Lung (tissue), 12 donors: ENCODE results near the gene ADAMTS6. TPM values are rescaled to one million over a fixed set of nuclear protein-coding genes. Genes with fewer than 3 reads are reported as not detected.

ENCODE experiments used
- ATAC-seq: fragments of 200-7000 bp; cut with Tn5 transposase; one replicate; pipeline ENCODE4 v1.9.1; 2020; ENCODE audit warnings: moderate number of reproducible peaks; ENCODE audit not compliant: insufficient read depth, low FRiP score
- DNase-seq, 3 donors: peaks; one replicate each; pipeline ENCODE4 v3.0.0-alpha.2; 2013 to 2017
- H3K27ac ChIP-seq, 2 donors: one replicate each; pipeline ENCODE4 v1.5.1; 2013; ENCODE audit warnings: mild to moderate bottlenecking in 2 of 2, moderate library complexity in 2 of 2, control low read depth in 1 of 2, inconsistent platforms in 1 of 2, low read depth in 1 of 2, low read length in 1 of 2
- H3K27me3 ChIP-seq, 3 donors: one replicate each; pipeline ENCODE4 v1.5.1; 2013; ENCODE audit warnings: low read length in 2 of 3; ENCODE audit not compliant: control insufficient read depth in 3 of 3, insufficient read depth in 3 of 3
- H3K36me3 ChIP-seq, 4 donors: one replicate each; pipeline ENCODE4 v1.5.1; 2013; ENCODE audit warnings: low read length in 4 of 4, mild to moderate bottlenecking in 1 of 4, moderate library complexity in 1 of 4; ENCODE audit not compliant: control insufficient read depth in 4 of 4, insufficient read depth in 4 of 4
- H3K4me1 ChIP-seq, 5 donors: one replicate each; pipeline ENCODE4 v1.5.1; 2013; ENCODE audit warnings: low read length in 5 of 5, mild to moderate bottlenecking in 2 of 5, moderate library complexity in 1 of 5; ENCODE audit not compliant: control insufficient read depth in 5 of 5, insufficient read depth in 5 of 5
- H3K4me3 ChIP-seq: one replicate; pipeline ENCODE4 v1.5.1; 2013; ENCODE audit warnings: mild to moderate bottlenecking, control low read depth, moderate library complexity
- H3K9ac ChIP-seq, 2 donors: one replicate each; pipeline ENCODE4 v1.5.1; 2013; ENCODE audit warnings: low read length in 2 of 2, control low read depth in 1 of 2; ENCODE audit not compliant: insufficient read depth in 1 of 2
- H3K9me3 ChIP-seq, 4 donors: one replicate each; pipeline ENCODE4 v1.5.1; 2013; ENCODE audit warnings: low read length in 3 of 4, mild to moderate bottlenecking in 1 of 4, moderate library complexity in 1 of 4; ENCODE audit not compliant: control insufficient read depth in 4 of 4, insufficient read depth in 3 of 4
- WGBS, 2 donors: extraction: QIAGEN DNeasy Blood & Tissue Kit; methylation state at CpG; one replicate each; pipeline ENCODE4 v1.1.7; 2013; 5-methylcytosine and 5-hydroxymethylcytosine counted together
- polyA plus RNA-seq, 2 donors: library from polyadenylated mRNA; stranded (reverse); fragments of 200-250 nt; gene quantifications; one replicate each; pipeline ENCODE4 v1.2.1, GENCODE V29; 2013
- total RNA-seq, 2 donors: library from RNA; depleted of rRNA in 1 of 2; stranded (reverse); fragments of >200 nt in 1 of 2; gene quantifications; one replicate each; pipeline ENCODE4 v1.2.1, GENCODE V29; 2014 to 2021
- TF ChIP-seq, protein P1 (sequence below): IDR thresholded peaks from 2 replicates; pipeline ENCODE4 v1.5.1; 2012; ENCODE audit warnings: mild to moderate bottlenecking; ENCODE audit errors: control extremely low read depth, extremely low read depth
- donor health status: control.
- donor health status: control.
- donor health status: Bipolar disorder and iron deficiency.
- donor health status: healthy.
- donor health status: DM: yes; HTN: yes; CAD: no.

Gene ADAMTS6
- total and polyA plus RNA-seq, 4 donors: 0.19 to 16.8 (median 3.3) TPM

DNA sequence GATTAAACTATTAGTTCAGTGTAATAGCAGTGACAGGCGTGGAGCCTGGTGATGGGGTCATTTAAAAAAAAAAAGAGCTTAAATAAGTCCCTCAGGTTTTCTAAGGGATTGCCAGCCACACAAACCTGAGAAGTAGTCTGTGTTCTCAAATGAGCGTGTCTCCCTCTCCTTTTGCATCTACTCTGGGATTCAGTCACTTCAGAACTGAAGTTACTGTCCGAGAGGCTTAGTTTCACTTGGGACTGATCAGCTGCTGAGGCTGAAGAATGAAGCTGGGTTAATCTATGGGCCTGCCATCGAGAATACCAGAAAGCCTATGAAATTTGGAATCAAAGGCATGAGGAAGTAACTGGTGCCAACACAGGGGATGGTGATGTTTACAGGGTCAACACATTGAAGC is 310.1 kb downstream of the ADAMTS6 start:
- Histone ChIP-seq H3K27me3 (no peaks in the 10 kb centered on the region), H3K9ac (no peak overlapping the region), H3K4me1 (no peaks in the 10 kb centered on the region), H3K27ac (no peak overlapping the region), H3K9me3 (no peaks in the 10 kb centered on the region), H3K36me3 (no peaks in the 10 kb centered on the region), H3K4me3 (no peak overlapping the region)
- no peak for ATAC-seq
- TF ChIP-seq, protein P1, sequence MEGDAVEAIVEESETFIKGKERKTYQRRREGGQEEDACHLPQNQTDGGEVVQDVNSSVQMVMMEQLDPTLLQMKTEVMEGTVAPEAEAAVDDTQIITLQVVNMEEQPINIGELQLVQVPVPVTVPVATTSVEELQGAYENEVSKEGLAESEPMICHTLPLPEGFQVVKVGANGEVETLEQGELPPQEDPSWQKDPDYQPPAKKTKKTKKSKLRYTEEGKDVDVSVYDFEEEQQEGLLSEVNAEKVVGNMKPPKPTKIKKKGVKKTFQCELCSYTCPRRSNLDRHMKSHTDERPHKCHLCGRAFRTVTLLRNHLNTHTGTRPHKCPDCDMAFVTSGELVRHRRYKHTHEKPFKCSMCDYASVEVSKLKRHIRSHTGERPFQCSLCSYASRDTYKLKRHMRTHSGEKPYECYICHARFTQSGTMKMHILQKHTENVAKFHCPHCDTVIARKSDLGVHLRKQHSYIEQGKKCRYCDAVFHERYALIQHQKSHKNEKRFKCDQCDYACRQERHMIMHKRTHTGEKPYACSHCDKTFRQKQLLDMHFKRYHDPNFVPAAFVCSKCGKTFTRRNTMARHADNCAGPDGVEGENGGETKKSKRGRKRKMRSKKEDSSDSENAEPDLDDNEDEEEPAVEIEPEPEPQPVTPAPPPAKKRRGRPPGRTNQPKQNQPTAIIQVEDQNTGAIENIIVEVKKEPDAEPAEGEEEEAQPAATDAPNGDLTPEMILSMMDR: no peak
- 67 to 86% methylated on average over 4 of the region's 4 CpGs for WGBS, 2 donors
- DNase-seq: no peak

DNA sequence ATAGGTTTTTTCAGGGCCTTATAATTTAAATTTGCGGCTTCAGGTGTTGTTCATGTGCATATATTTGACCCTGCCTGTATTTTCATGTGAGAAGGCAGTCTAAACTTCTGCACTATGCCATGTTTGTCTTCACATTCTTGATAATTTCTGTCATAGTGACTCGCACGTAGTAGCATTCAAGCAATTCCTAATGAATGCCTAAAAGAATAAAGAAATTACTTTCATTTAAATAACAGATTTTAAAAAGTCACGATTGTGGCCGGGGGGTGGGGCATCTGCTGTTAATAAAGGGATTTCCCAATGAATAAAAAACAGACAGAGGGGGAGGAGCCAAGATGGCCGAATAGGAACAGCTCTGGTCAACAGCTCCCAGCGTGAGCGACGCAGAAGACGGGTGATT is 318.0 kb downstream of the ADAMTS6 start:
- no peak overlapping the region for H3K9ac ChIP-seq
- H3K36me3 ChIP-seq: no peaks in the 10 kb centered on the region
- TF ChIP-seq, protein P1: no peak
- no peaks in the 10 kb centered on the region for H3K27me3 ChIP-seq
- no peak for ATAC-seq
- H3K4me1 ChIP-seq: no peaks in the 10 kb centered on the region
- no peaks in the 10 kb centered on the region for H3K9me3 ChIP-seq
- WGBS, 2 donors: 89 to 98% methylated on average over 9 to 10 of the region's 10 CpGs
- no peak overlapping the region for H3K27ac ChIP-seq
- DNase-seq: no peak
- no peak overlapping the region for H3K4me3 ChIP-seq

DNA sequence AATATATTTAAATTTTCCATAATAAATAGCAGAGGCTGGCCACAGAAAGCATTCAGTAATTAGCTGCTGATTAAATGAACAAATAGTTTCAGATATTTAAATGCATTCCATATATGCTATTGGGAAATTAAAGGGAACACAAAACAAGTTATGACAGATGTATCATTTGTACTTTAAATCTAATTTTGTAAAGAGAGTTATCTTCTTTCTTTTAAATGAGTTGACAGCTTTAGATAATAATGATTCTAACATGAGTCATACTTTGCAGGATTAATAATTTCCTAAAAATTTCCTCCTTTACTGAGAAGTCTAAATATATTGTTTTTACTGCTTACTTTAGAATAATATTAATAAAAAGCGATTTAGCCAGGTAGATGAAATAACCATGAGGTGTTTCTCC is 320.1 kb downstream of the ADAMTS6 start:
- Histone ChIP-seq H3K27me3 (no peaks in the 10 kb centered on the region), H3K27ac (no peak overlapping the region), H3K36me3 (no peaks in the 10 kb centered on the region), H3K4me3 (no peak overlapping the region), H3K9ac (no peak overlapping the region), H3K4me1 (peaks cover 0 to 3% (median 0%) of the 10 kb centered on the region in 5 donors), H3K9me3 (no peaks in the 10 kb centered on the region)
- TF ChIP-seq, protein P1: no peak
- WGBS, 2 donors: 84 to 100% methylated on average over 1 of the region's 1 CpG
- DNase-seq (no peak), ATAC-seq (no peak)

DNA sequence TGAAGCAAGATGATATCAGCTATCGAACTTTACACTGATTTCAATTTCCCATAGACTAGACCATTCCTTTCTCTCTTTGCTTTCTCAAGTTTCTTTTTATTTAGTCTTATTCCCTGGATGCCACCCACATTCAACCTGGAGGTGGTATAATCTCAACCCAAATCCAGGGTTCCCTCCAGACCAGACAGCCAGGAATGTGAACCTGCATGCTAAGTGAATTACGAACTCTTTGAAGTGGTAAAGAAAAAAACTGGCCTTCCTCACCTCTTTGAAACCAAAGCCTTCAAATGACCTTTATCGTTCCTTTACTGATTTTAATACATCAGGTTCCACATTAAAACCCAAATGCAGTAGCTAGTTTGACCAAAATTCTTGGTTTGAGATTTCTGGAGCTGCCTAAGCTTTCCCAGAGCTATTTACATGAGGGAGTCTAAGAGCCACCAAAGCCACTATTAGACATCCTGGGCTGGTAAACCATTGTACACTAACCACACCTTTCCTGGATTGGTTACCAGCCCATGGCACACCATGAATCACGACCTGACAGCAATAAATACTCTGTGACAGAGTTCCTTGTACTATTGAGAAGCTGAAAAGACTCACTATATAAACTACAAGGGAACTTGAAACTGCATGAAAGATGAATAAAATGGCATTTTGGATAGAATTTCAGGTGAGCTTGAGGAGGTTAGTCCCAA is 323.7 kb downstream of the ADAMTS6 start:
- no peaks in the 10 kb centered on the region for H3K27me3 ChIP-seq
- TF ChIP-seq, protein P1: no peak
- H3K9me3 ChIP-seq: no peaks in the 10 kb centered on the region
- no peak for DNase-seq
- no peaks in the 10 kb centered on the region for H3K36me3 ChIP-seq
- no peak overlapping the region for H3K9ac ChIP-seq
- no peak for ATAC-seq
- H3K4me3 ChIP-seq: no peak overlapping the region
- H3K27ac ChIP-seq: no peak overlapping the region
- peaks cover 0 to 4% (median 0%) of the 10 kb centered on the region in 5 donors for H3K4me1 ChIP-seq
- 65 to 69% methylated on average over 4 of the region's 4 CpGs for WGBS, 2 donors
